Naive B cell (primary cell): ENCODE measurements around the gene CILP. TPM values are rescaled to one million over a fixed set of nuclear protein-coding genes. Genes with fewer than 3 reads are reported as not detected.

Source experiments
- ATAC-seq, 2 donors: fragments of 150-1000 bp; cut with Tn5 transposase; 2 replicates each; pipeline ENCODE4 v1.10.0; 2021; ENCODE audit warnings: low read depth in 2 of 2, mild to moderate bottlenecking in 2 of 2, moderate library complexity in 2 of 2
- DNase-seq: peaks from one replicate; pipeline ENCODE4 v3.0.0; 2022
- H3K27ac Mint-ChIP-seq, 6 donors: one replicate each; pipeline ENCODE4 v1.8.0; 2020 to 2022; ENCODE audit warnings: mild to moderate bottlenecking in 6 of 6, mixed read lengths in 6 of 6, moderate library complexity in 5 of 6, inconsistent platforms in 2 of 6
- H3K27me3 Mint-ChIP-seq, 3 donors: one replicate each; pipeline ENCODE4 v1.8.0; 2021 to 2022; ENCODE audit warnings: mixed read lengths in 3 of 3, mild to moderate bottlenecking in 1 of 3
- H3K36me3 Mint-ChIP-seq, 2 donors: one replicate each; pipeline ENCODE4 v1.8.0; 2020 to 2022; ENCODE audit warnings: mixed read lengths in 2 of 2, inconsistent platforms in 1 of 2, mild to moderate bottlenecking in 1 of 2
- H3K4me1 Mint-ChIP-seq, 3 donors: one replicate each; pipeline ENCODE4 v1.8.0; 2020 to 2022; ENCODE audit warnings: mixed read lengths in 3 of 3, inconsistent platforms in 1 of 3, mild to moderate bottlenecking in 1 of 3, moderate library complexity in 1 of 3
- H3K4me3 Mint-ChIP-seq, 8 donors: one replicate each; pipeline ENCODE4 v1.8.0; 2020 to 2022; ENCODE audit warnings: mild to moderate bottlenecking in 8 of 8, mixed read lengths in 8 of 8, moderate library complexity in 8 of 8, inconsistent platforms in 2 of 8
- H3K9me3 Mint-ChIP-seq, 7 donors: one replicate each; pipeline ENCODE4 v1.8.0; 2020 to 2022; ENCODE audit warnings: mixed read lengths in 7 of 7, mild to moderate bottlenecking in 5 of 7, inconsistent platforms in 2 of 7, moderate library complexity in 1 of 7
- polyA plus RNA-seq, 6 donors: library from polyadenylated mRNA; unstranded; fragments of 300-500 nt; fragmentation: Illumina TruSeq; gene quantifications; one replicate each; pipeline ENCODE4 v1.2.3, GENCODE V29; 2021; ENCODE audit warnings: low read depth in 6 of 6

The CILP gene
- polyA plus RNA-seq, 6 donors from 2014 or later = not detected

DNA sequence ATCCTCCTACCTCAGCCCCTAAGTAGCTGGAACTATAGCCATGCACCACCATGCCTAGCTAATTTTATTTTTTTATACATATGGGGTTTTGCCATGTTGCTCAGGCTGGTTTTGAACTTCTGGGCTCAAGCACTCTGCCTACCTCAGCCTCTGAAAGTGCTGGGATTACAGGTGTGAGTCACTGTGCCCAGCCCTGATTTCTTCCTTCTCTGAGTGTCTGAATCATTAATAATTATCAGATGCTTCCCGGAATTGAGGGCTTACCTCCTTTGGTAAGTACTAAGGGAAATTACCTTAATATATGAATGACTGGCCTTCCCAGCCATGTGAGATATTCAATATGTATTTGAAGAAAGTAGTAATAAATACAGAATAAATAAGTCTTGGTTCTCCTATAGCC, 33.4 kb downstream of the CILP start:
- no peaks in the 10 kb centered on the region for H3K9me3 Mint-ChIP-seq
- no peak for DNase-seq
- no peak overlapping the region for H3K4me3 Mint-ChIP-seq
- H3K36me3 Mint-ChIP-seq = peaks cover 0 to 10% of the 10 kb centered on the region in 2 donors
- H3K4me1 Mint-ChIP-seq = peaks cover 4 to 21% (median 11%) of the 10 kb centered on the region in 3 donors
- H3K27me3 Mint-ChIP-seq = no peaks in the 10 kb centered on the region
- ATAC-seq = no peak
- no peak overlapping the region for H3K27ac Mint-ChIP-seq

DNA sequence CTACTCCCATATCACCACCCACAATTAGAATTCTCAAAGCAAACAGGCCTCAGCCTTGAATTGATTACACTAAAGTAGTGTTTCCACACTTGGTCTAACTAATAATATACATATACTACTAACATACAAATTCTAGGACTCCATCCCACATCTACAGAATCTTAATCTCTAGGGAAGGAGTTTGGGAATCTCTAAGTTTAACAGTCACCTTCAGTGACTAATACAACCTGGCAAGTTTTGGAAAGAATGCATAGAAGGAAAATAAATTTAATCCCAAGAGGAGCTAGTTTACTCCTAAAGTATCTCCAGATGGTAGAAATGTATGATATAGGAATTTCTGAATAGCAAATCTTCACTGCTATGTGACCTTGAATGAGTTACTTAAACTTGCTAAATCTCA, 35.2 kb downstream of the CILP start:
- peak overlapping the region in 1 of 6 donors; percentile 41 for H3K27ac Mint-ChIP-seq
- DNase-seq = no peak

DNA sequence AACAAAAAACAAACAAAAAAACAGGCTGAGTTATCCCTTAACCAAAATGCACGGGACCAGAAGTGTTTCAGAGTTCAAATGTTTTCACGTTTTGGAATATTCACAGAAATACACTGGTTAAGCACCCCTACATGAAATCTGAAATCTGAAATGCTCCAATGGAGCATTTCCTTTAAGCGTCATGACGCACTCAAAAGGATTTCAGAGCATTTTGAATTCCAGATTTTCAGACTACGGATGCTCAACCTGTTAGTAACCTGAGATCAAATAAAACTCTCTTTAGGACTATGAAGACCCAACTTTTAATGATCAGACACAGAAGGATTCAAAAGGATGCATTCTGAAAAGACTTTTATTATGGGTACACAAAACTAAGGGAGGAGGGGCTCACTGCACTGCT, 35.8 kb downstream of the CILP start:
- ATAC-seq = no peak
- H3K4me1 Mint-ChIP-seq = peaks cover 0 to 4% (median 3%) of the 10 kb centered on the region in 3 donors
- no peaks in the 10 kb centered on the region for H3K27me3 Mint-ChIP-seq
- peaks cover 0 to 10% of the 10 kb centered on the region in 2 donors for H3K36me3 Mint-ChIP-seq
- no peaks in the 10 kb centered on the region for H3K9me3 Mint-ChIP-seq
- peak overlapping the region in 1 of 6 donors; percentile 63 for H3K27ac Mint-ChIP-seq
- no peak overlapping the region for H3K4me3 Mint-ChIP-seq
- DNase-seq = no peak

More for the DNA sequence above, 35.2 kb downstream of the CILP start:
- peaks cover 1 to 6% (median 4%) of the 10 kb centered on the region in 3 donors for H3K4me1 Mint-ChIP-seq
- no peak for ATAC-seq
- peaks cover 0 to 10% of the 10 kb centered on the region in 2 donors for H3K36me3 Mint-ChIP-seq
- no peaks in the 10 kb centered on the region for H3K9me3 Mint-ChIP-seq
- no peaks in the 10 kb centered on the region for H3K27me3 Mint-ChIP-seq
- H3K4me3 Mint-ChIP-seq = no peak overlapping the region

- Mint-ChIP-seq H3K36me3 (peaks cover 0 to 10% of the 10 kb centered on the region in 2 donors), H3K4me3 (no peak overlapping the region), H3K4me1 (peaks cover 0 to 4% (median 2%) of the 10 kb centered on the region in 3 donors), H3K27me3 (no peaks in the 10 kb centered on the region), H3K9me3 (no peaks in the 10 kb centered on the region), H3K27ac (no peak overlapping the region)
- no peak for DNase-seq
- ATAC-seq = no peak
These were observed 36.8 kb downstream of the CILP start for GRCh38 chr15:65174509-65174908.

- H3K9me3 Mint-ChIP-seq = no peaks in the 10 kb centered on the region
- ATAC-seq (no peak), DNase-seq (no peak)
- H3K27ac Mint-ChIP-seq = peak overlapping the region in 2 of 6 donors; percentile 34 to 53
- no peak overlapping the region for H3K4me3 Mint-ChIP-seq
- no peaks in the 10 kb centered on the region for H3K27me3 Mint-ChIP-seq
- H3K36me3 Mint-ChIP-seq = peaks cover 0 to 10% of the 10 kb centered on the region in 2 donors
- peaks cover 0 to 4% (median 2%) of the 10 kb centered on the region in 3 donors for H3K4me1 Mint-ChIP-seq
These were observed 38.7 kb downstream of the CILP start for GRCh38 chr15:65172531-65172930.

GRCh38 chr15:65171428-65171827, 39.8 kb downstream of the CILP start:
- Mint-ChIP-seq H3K9me3 (no peaks in the 10 kb centered on the region), H3K4me3 (no peak overlapping the region), H3K4me1 (peaks cover 0 to 4% (median 2%) of the 10 kb centered on the region in 3 donors), H3K36me3 (peaks cover 0 to 10% of the 10 kb centered on the region in 2 donors), H3K27me3 (no peaks in the 10 kb centered on the region), H3K27ac (no peak overlapping the region)
- ATAC-seq (no peak), DNase-seq (no peak)

GRCh38 chr15:65165875-65166274, 45.4 kb downstream of the CILP start:
- Mint-ChIP-seq H3K27ac (no peak overlapping the region), H3K36me3 (no peaks in the 10 kb centered on the region), H3K9me3 (no peaks in the 10 kb centered on the region), H3K27me3 (no peaks in the 10 kb centered on the region), H3K4me1 (peaks cover 0 to 3% (median 0%) of the 10 kb centered on the region in 3 donors), H3K4me3 (no peak overlapping the region)
- DNase-seq (no peak), ATAC-seq (no peak)

DNA sequence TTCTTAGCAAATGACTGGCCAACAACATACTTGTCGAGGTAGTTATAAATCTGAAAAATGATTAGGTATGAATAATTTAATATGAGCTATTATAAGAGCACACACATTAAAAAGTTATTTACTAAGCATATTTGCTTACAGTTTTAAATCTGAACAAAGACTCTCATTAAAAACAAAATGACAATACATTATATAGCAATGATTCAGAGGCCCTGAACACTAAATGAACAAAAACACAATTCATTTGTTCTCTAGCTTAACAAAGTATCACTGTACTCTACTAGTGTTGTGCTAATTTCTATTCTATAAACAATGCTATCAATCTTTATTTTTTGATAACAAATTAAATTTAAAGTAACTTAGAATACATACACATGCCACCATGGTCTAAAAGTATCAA, 47.1 kb downstream of the CILP start:
- DNase-seq = no peak
- no peaks in the 10 kb centered on the region for H3K27me3 Mint-ChIP-seq
- ATAC-seq = no peak
- no peaks in the 10 kb centered on the region for H3K9me3 Mint-ChIP-seq
- no peak overlapping the region for H3K27ac Mint-ChIP-seq
- no peak overlapping the region for H3K4me3 Mint-ChIP-seq
- H3K4me1 Mint-ChIP-seq = peaks cover 0 to 3% (median 0%) of the 10 kb centered on the region in 3 donors
- no peaks in the 10 kb centered on the region for H3K36me3 Mint-ChIP-seq

- Mint-ChIP-seq H3K27ac (no peak overlapping the region), H3K27me3 (no peaks in the 10 kb centered on the region), H3K4me3 (no peak overlapping the region), H3K9me3 (no peaks in the 10 kb centered on the region), H3K36me3 (peaks cover 0 to 3% of the 10 kb centered on the region in 2 donors), H3K4me1 (peaks cover 0 to 3% (median 0%) of the 10 kb centered on the region in 3 donors)
- no peak for DNase-seq
- ATAC-seq = no peak
These were observed 48.2 kb downstream of the CILP start for GRCh38 chr15:65163041-65163440.

GRCh38 chr15:65156692-65157091, 54.6 kb downstream of the CILP start:
- Mint-ChIP-seq H3K27ac (no peak overlapping the region), H3K27me3 (no peaks in the 10 kb centered on the region), H3K36me3 (peaks cover 26 to 31% of the 10 kb centered on the region in 2 donors)

DNA sequence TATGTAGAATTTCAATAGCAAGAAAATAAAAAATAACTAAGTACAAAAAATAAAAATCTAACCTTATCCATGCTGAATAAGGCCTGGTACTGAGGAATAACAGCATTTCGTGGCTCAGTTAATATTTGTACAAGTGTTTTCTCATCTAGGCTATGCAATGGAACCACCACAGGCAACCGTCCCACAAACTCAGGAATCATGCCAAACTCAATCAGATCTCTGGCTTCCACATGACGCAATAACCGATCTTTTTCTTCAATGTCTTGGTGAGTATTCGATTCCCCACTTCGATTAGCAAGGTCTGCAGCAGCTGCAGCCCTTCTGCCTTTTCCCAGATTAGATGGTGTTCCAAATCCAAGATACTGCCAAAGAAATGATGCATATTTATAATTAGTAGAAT, 56.6 kb downstream of the CILP start:
- peaks cover 30 to 31% of the 10 kb centered on the region in 2 donors for H3K36me3 Mint-ChIP-seq
- DNase-seq = no peak
- no peaks in the 10 kb centered on the region for H3K4me1 Mint-ChIP-seq
- no peak for ATAC-seq
- H3K4me3 Mint-ChIP-seq = no peak overlapping the region
- H3K27ac Mint-ChIP-seq = no peak overlapping the region
- no peaks in the 10 kb centered on the region for H3K27me3 Mint-ChIP-seq
- H3K9me3 Mint-ChIP-seq = no peaks in the 10 kb centered on the region

More at GRCh38 chr15:65156692-65157091, 54.6 kb downstream of the CILP start:
- no peak for ATAC-seq
- no peak for DNase-seq
- H3K9me3 Mint-ChIP-seq = no peaks in the 10 kb centered on the region
- H3K4me3 Mint-ChIP-seq = no peak overlapping the region
- no peaks in the 10 kb centered on the region for H3K4me1 Mint-ChIP-seq

- H3K36me3 Mint-ChIP-seq = peaks cover 0 to 4% of the 10 kb centered on the region in 2 donors
- no peaks in the 10 kb centered on the region for H3K9me3 Mint-ChIP-seq
- DNase-seq (no peak), ATAC-seq (no peak)
- H3K4me1 Mint-ChIP-seq = no peaks in the 10 kb centered on the region
- H3K27ac Mint-ChIP-seq = no peak overlapping the region
- no peaks in the 10 kb centered on the region for H3K27me3 Mint-ChIP-seq
- no peak overlapping the region for H3K4me3 Mint-ChIP-seq
These were observed 63.4 kb downstream of the CILP start for GRCh38 chr15:65147902-65148301.

- H3K27me3 Mint-ChIP-seq = no peaks in the 10 kb centered on the region
- no peak for DNase-seq
- H3K4me1 Mint-ChIP-seq = no peaks in the 10 kb centered on the region
- peak overlapping the region in 1 of 6 donors; percentile 6 for H3K27ac Mint-ChIP-seq
- peaks cover 0 to 1% of the 10 kb centered on the region in 2 donors for H3K36me3 Mint-ChIP-seq
- no peak overlapping the region for H3K4me3 Mint-ChIP-seq
- H3K9me3 Mint-ChIP-seq = no peaks in the 10 kb centered on the region
- no peak for ATAC-seq
These were observed 64.8 kb downstream of the CILP start for GRCh38 chr15:65146438-65146837.
